IMR-90 (cell line): ENCODE data around the gene MYCBPAP. TPM values are rescaled to one million over a fixed set of nuclear protein-coding genes. Genes with fewer than 3 reads are reported as not detected.

Experiments used
- ATAC-seq: fragments of 200-7000 bp; cut with Tn5 transposase; 2 replicates; pipeline ENCODE4 v1.9.1; 2020; ENCODE audit warnings: low read depth, mild to moderate bottlenecking, moderate library complexity
- BruUV-seq: library from RNA; stranded (reverse); fragments of 400-500 nt; replicated peaks from 2 replicates; lab custom pipeline; 2021; lab: Mats Ljungman, UMichigan
- CTCF ChIA-PET: fragments of 300-600 bp; formaldehyde crosslinking; extraction: SDS; loops from one replicate; lab custom pipeline; 2021; ENCODE audit warnings: antibody characterized with exemption; lab: Yijun Ruan, JAX
- POLR2A ChIA-PET: fragments of 300-600 bp; sonication (Branson Sonifier 250); formaldehyde crosslinking; loops from one replicate; lab custom pipeline; 2022; ENCODE audit warnings: antibody characterized with exemption; ENCODE audit not compliant: unreplicated experiment; lab: Charles Lee
- DNase-seq: peaks from one replicate; pipeline ENCODE4 v3.0.0; 2013
- H2AFZ ChIP-seq: replicated peaks from 2 replicates; pipeline ENCODE3; 2013; ENCODE audit warnings: low read length, mild to moderate bottlenecking; ENCODE audit not compliant: poor library complexity
- H2AK5ac ChIP-seq: 2 replicates; pipeline ENCODE4 v1.6.1; 2013; ENCODE audit warnings: low read depth, low read length, inconsistent platforms
- H2AK9ac ChIP-seq: replicated peaks from 2 replicates; pipeline ENCODE3; 2013; ENCODE audit warnings: mild to moderate bottlenecking, low read depth, low read length, moderate library complexity; ENCODE audit not compliant: poor library complexity
- H2BK120ac ChIP-seq: 2 replicates; pipeline ENCODE4 v1.6.1; 2013; ENCODE audit warnings: low read depth, low read length, inconsistent platforms
- H2BK15ac ChIP-seq: 3 replicates; pipeline ENCODE4 v1.6.1; 2013; ENCODE audit warnings: low read depth, low read length, inconsistent platforms
- H2BK20ac ChIP-seq: 2 replicates; pipeline ENCODE4 v1.6.1; 2013; ENCODE audit warnings: low read depth, mild to moderate bottlenecking, inconsistent platforms, low read length, moderate library complexity
- H2BK5ac ChIP-seq: 2 replicates; pipeline ENCODE4 v1.6.1; 2013; ENCODE audit warnings: mild to moderate bottlenecking, low read depth, low read length, inconsistent platforms; ENCODE audit not compliant: poor library complexity, severe bottlenecking
- H3K14ac ChIP-seq: replicated peaks from 2 replicates; pipeline ENCODE4 v1.6.1; 2013; ENCODE audit warnings: low read depth, low read length, inconsistent platforms
- H3K18ac ChIP-seq: 2 replicates; pipeline ENCODE4 v1.6.1; 2013; ENCODE audit warnings: low read depth, low read length, control low read depth
- H3K23ac ChIP-seq: 2 replicates; pipeline ENCODE4 v1.6.1; 2013; ENCODE audit warnings: low read depth, low read length, inconsistent platforms
- H3K27ac ChIP-seq: 2 replicates; pipeline ENCODE4 v1.5.1; 2013; ENCODE audit warnings: mild to moderate bottlenecking, control low read depth, low read length; ENCODE audit not compliant: insufficient read depth
- H3K27me3 ChIP-seq: 2 replicates; pipeline ENCODE4 v1.6.1; 2013; ENCODE audit warnings: low read length; ENCODE audit not compliant: control insufficient read depth, insufficient read depth
- H3K36me3 ChIP-seq: 2 replicates; pipeline ENCODE4 v1.6.1; 2013; ENCODE audit warnings: low read length, mixed read lengths; ENCODE audit not compliant: control insufficient read depth, insufficient read depth
- H3K4ac ChIP-seq: 2 replicates; pipeline ENCODE4 v1.6.1; 2013; ENCODE audit warnings: low read depth, low read length, inconsistent platforms
- H3K4me1 ChIP-seq: 2 replicates; pipeline ENCODE4 v1.6.1; 2013; ENCODE audit warnings: low read length, mixed read lengths; ENCODE audit not compliant: control insufficient read depth, insufficient read depth
- H3K4me2 ChIP-seq: 2 replicates; pipeline ENCODE4 v1.6.1; 2013; ENCODE audit warnings: low read depth, mild to moderate bottlenecking, control low read depth, low read length, moderate library complexity
- H3K4me3 ChIP-seq: 2 replicates; pipeline ENCODE4 v1.5.1; 2013; ENCODE audit warnings: low read depth, mild to moderate bottlenecking, control low read depth, low read length, moderate library complexity; ENCODE audit not compliant: insufficient read depth
- H3K56ac ChIP-seq: 2 replicates; pipeline ENCODE4 v1.6.1; 2013; ENCODE audit warnings: low read length, inconsistent platforms; ENCODE audit not compliant: insufficient read depth; ENCODE audit errors: extremely low read depth
- H3K79me1 ChIP-seq, 2 experiments: 2 replicates each; pipeline ENCODE4 v1.6.1; 2013; ENCODE audit warnings: low read length in 2 of 2, inconsistent platforms in 1 of 2, low read depth in 1 of 2
- H3K9ac ChIP-seq: 2 replicates; pipeline ENCODE4 v1.6.1; 2013; ENCODE audit warnings: low read depth, low read length, control low read depth
- H3K9me1 ChIP-seq: 2 replicates; pipeline ENCODE4 v1.6.1; 2013; ENCODE audit warnings: low read length, inconsistent platforms; ENCODE audit not compliant: insufficient read depth
- H3K9me3 ChIP-seq: 2 replicates; pipeline ENCODE4 v1.6.1; 2013; ENCODE audit warnings: low read length; ENCODE audit not compliant: control insufficient read depth, insufficient read depth
- H4K20me1 ChIP-seq: 2 replicates; pipeline ENCODE4 v1.6.1; 2013; ENCODE audit warnings: low read length, inconsistent platforms; ENCODE audit not compliant: insufficient read depth
- H4K5ac ChIP-seq: 2 replicates; pipeline ENCODE4 v1.6.1; 2013; ENCODE audit warnings: mild to moderate bottlenecking, low read depth, low read length, control low read depth
- H4K8ac ChIP-seq, 2 experiments: 2 replicates each; pipeline ENCODE4 v1.6.1; 2013; ENCODE audit warnings: low read depth in 2 of 2, low read length in 2 of 2, control low read depth in 1 of 2, inconsistent platforms in 1 of 2
- H4K91ac ChIP-seq: 2 replicates; pipeline ENCODE4 v1.6.1; 2013; ENCODE audit warnings: low read depth, low read length, inconsistent platforms; ENCODE audit not compliant: insufficient read depth
- BHLHE40 ChIP-seq: fragments of 150-350 bp; IDR thresholded peaks from 2 replicates; pipeline ENCODE4 v1.6.1; 2016; ENCODE audit warnings: mild to moderate bottlenecking, low read depth, low read length
- CEBPB ChIP-seq: IDR thresholded peaks from 2 replicates; pipeline ENCODE4 v1.6.1; 2012; ENCODE audit warnings: low read depth, low read length, improper control_type of control experiment
- CHD1 ChIP-seq: IDR thresholded peaks from 2 replicates; pipeline ENCODE4 v1.6.1; 2012; ENCODE audit warnings: low read depth, low read length, improper control_type of control experiment
- FOS ChIP-seq: fragments of 150-350 bp; IDR thresholded peaks from 2 replicates; pipeline ENCODE4 v1.6.1; 2016; ENCODE audit warnings: low read depth, low read length
- MAFK ChIP-seq: IDR thresholded peaks from 2 replicates; pipeline ENCODE4 v1.6.1; 2012; ENCODE audit warnings: low read depth, low read length, improper control_type of control experiment
- MAZ ChIP-seq: IDR thresholded peaks from 2 replicates; pipeline ENCODE4 v1.6.1; 2012; ENCODE audit warnings: low read depth, mild to moderate bottlenecking, low read length, improper control_type of control experiment, moderate library complexity, borderline replicate concordance
- MXI1 ChIP-seq: IDR thresholded peaks from 2 replicates; pipeline ENCODE4 v1.6.1; 2012; ENCODE audit warnings: low read depth, mild to moderate bottlenecking, low read length, moderate library complexity, borderline replicate concordance
- NFE2L2 ChIP-seq: fragments of 150-350 bp; IDR thresholded peaks from 2 replicates; pipeline ENCODE4 v1.6.1; 2016; ENCODE audit warnings: low read depth, mild to moderate bottlenecking, low read length
- POLR2A ChIP-seq: IDR thresholded peaks from 2 replicates; pipeline ENCODE4 v1.6.1; 2012; ENCODE audit warnings: mild to moderate bottlenecking, low read depth, low read length
- RAD21 ChIP-seq: IDR thresholded peaks from 2 replicates; pipeline ENCODE4 v1.6.1; 2012; ENCODE audit warnings: low read length, improper control_type of control experiment
- RCOR1 ChIP-seq: IDR thresholded peaks from 2 replicates; pipeline ENCODE4 v1.6.1; 2012; ENCODE audit warnings: mild to moderate bottlenecking, low read length, improper control_type of control experiment; ENCODE audit not compliant: insufficient replicate concordance
- RFX5 ChIP-seq: IDR thresholded peaks from 2 replicates; pipeline ENCODE4 v1.8.0; 2012; ENCODE audit warnings: low read depth, mild to moderate bottlenecking, low read length, moderate library complexity
- SMC3 ChIP-seq: fragments of 150-350 bp; IDR thresholded peaks from 2 replicates; pipeline ENCODE4 v1.6.1; 2016; ENCODE audit warnings: low read depth, mild to moderate bottlenecking, antibody characterized with exemption, low read length, moderate library complexity
- WGBS, 2 experiments: methylation state at CpG; one replicate each; pipeline versions ENCODE4 v1.1.5 to v1.1.7; 2013; ENCODE audit warnings: missing lambda C conversion rate in 2 of 2; ENCODE audit not compliant: insufficient read length in 1 of 2; ENCODE audit errors: extremely low coverage in 2 of 2; 5-methylcytosine and 5-hydroxymethylcytosine counted together
- dilution Hi-C: fragments of 300-500 bp; cut with HindIII; formaldehyde crosslinking; loops from one replicate; pipeline ENCODE4 v1.14.3; 2018; ENCODE audit warnings: low sequenced_read_pairs; ENCODE audit not compliant: unreplicated experiment
- in situ Hi-C: fragments of 300-500 bp; cut with MboI; formaldehyde crosslinking; loops from 3 replicates; pipeline ENCODE4 v1.14.3; 2019; ENCODE audit warnings: low sequenced_read_pairs, inconsistent platforms, mixed read lengths
- intact Hi-C: fragments of 100-400 bp; cut with micrococcal nuclease; formaldehyde crosslinking; loops from 2 replicates; pipeline ENCODE4 v1.10.0; 2022
- polyA plus RNA-seq, 3 experiments: library from polyadenylated mRNA; depleted of rRNA; stranded (reverse); fragments of >200 nt; gene quantifications; 2 replicates each; pipeline ENCODE4 v1.2.3, GENCODE V29; 2012; ENCODE audit warnings: low replicate concordance in 1 of 3
- total RNA-seq: library from RNA; depleted of rRNA; stranded (reverse); fragments of >200 nt; gene quantifications from 2 replicates; pipeline ENCODE4 v1.2.3, GENCODE V29; 2012
- TF ChIP-seq, protein P1 (sequence below): conservative IDR thresholded peaks from 2 replicates; pipeline ENCODE4 v1.5.1; 2012; ENCODE audit warnings: mild to moderate bottlenecking, low read depth, low read length, improper control_type of control experiment
- TF ChIP-seq, protein P2 (sequence below): fragments of 150-350 bp; IDR thresholded peaks from 2 replicates; pipeline ENCODE4 v1.6.1; 2017; ENCODE audit warnings: mild to moderate bottlenecking, antibody characterized with exemption, low read length, low read depth
- TF ChIP-seq, protein P3 (sequence below): fragments of 150-350 bp; IDR thresholded peaks from 2 replicates; pipeline ENCODE4 v1.6.1; 2016; ENCODE audit warnings: low read depth, mild to moderate bottlenecking, low read length, moderate library complexity, borderline replicate concordance

The MYCBPAP gene
- total and polyA plus RNA-seq, 2 of the 4 experiments (the other 2 are of a cell fraction) = 0.17 to 0.18 TPM

DNA sequence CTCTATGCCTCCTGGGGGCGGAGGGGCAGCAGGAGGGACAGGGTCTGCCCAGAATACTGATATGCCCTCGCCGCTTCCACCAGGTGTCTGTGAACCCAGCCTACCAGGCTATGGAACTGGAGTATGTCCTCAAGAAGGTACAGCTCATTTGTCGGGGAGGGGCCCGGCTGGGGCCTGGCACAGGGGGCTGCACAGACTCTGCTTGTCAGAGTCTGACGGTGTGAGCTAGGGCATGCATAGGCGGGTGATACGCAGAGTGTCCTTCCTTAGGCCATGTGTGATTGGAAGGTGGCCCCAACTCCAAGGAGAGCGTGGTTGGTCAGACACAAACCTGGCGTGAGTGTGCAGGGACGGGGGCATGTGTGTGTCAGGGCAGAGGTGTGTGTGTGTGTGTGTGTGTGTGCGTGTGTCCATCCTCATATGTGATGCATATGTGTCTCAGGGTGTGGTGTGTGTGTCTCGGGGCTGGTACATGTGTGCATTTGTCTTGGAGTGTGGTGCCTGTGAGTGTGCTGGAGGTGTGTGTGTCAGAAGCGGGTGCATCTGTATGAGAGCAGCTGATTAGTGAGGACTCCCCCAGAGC is 46.6 kb upstream of the MYCBPAP start:
- ATAC-seq (no peak), DNase-seq (no peak)
- H3K4ac ChIP-seq = no peak overlapping the region
- WGBS, 2 experiments = 89% methylated on average over 9 of the region's 14 CpGs; no CpG with 5 or more reads in 1 of the 2 experiments
- H3K9me1 ChIP-seq = 0 out of 2 replicates have a peak, but pooled peaks cover 6% of the 10 kb centered on the region
- dilution Hi-C loops = no loop called here
- H3K4me3 ChIP-seq = no peak overlapping the region
- H3K9me3 ChIP-seq = no peaks in the 10 kb centered on the region
- H4K20me1 ChIP-seq = peaks cover 4% of the 10 kb centered on the region; the same call in 1 of the 2 replicates
- TF ChIP-seq, protein P1, sequence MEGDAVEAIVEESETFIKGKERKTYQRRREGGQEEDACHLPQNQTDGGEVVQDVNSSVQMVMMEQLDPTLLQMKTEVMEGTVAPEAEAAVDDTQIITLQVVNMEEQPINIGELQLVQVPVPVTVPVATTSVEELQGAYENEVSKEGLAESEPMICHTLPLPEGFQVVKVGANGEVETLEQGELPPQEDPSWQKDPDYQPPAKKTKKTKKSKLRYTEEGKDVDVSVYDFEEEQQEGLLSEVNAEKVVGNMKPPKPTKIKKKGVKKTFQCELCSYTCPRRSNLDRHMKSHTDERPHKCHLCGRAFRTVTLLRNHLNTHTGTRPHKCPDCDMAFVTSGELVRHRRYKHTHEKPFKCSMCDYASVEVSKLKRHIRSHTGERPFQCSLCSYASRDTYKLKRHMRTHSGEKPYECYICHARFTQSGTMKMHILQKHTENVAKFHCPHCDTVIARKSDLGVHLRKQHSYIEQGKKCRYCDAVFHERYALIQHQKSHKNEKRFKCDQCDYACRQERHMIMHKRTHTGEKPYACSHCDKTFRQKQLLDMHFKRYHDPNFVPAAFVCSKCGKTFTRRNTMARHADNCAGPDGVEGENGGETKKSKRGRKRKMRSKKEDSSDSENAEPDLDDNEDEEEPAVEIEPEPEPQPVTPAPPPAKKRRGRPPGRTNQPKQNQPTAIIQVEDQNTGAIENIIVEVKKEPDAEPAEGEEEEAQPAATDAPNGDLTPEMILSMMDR = no peak
- TF ChIP-seq RCOR1 (no peak), SMC3 (no peak), CEBPB (no peak), MAFK (no peak), MXI1 (no peak), RFX5 (no peak), NFE2L2 (no peak), CHD1 (no peak), RAD21 (no peak), POLR2A (no peak), BHLHE40 (no peak), MAZ (no peak), FOS (no peak)
- TF ChIP-seq, protein P2, sequence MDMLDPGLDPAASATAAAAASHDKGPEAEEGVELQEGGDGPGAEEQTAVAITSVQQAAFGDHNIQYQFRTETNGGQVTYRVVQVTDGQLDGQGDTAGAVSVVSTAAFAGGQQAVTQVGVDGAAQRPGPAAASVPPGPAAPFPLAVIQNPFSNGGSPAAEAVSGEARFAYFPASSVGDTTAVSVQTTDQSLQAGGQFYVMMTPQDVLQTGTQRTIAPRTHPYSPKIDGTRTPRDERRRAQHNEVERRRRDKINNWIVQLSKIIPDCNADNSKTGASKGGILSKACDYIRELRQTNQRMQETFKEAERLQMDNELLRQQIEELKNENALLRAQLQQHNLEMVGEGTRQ = no peak
- TF ChIP-seq, protein P3, sequence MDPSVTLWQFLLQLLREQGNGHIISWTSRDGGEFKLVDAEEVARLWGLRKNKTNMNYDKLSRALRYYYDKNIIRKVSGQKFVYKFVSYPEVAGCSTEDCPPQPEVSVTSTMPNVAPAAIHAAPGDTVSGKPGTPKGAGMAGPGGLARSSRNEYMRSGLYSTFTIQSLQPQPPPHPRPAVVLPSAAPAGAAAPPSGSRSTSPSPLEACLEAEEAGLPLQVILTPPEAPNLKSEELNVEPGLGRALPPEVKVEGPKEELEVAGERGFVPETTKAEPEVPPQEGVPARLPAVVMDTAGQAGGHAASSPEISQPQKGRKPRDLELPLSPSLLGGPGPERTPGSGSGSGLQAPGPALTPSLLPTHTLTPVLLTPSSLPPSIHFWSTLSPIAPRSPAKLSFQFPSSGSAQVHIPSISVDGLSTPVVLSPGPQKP = no peak
- H3K56ac ChIP-seq = no peak overlapping the region
- intact Hi-C loops = no loop called here
- H2AK9ac ChIP-seq = no peak overlapping the region
- BruUV-seq = no TSS peak
- no peak overlapping the region for H4K91ac ChIP-seq
- H3K4me2 ChIP-seq = no peak overlapping the region
- no peaks in the 10 kb centered on the region for H3K27me3 ChIP-seq
- H2AFZ ChIP-seq = peak overlapping the region; percentile 49
- H2BK20ac ChIP-seq = no peak overlapping the region
- no peak overlapping the region for H2BK5ac ChIP-seq
- H4K8ac ChIP-seq = no peak overlapping the region
- no peak overlapping the region for H3K18ac ChIP-seq
- H2AK5ac ChIP-seq = no peak overlapping the region
- H3K36me3 ChIP-seq = peaks cover 1% of the 10 kb centered on the region; the same call in 1 of the 2 replicates
- no peak overlapping the region for H2BK120ac ChIP-seq
- H3K23ac ChIP-seq = no peak overlapping the region
- no peak overlapping the region for H2BK15ac ChIP-seq
- CTCF ChIA-PET = no interaction called here
- H3K14ac ChIP-seq = no peak overlapping the region
- in situ Hi-C loops = no loop called here
- no peak overlapping the region for H3K9ac ChIP-seq
- no peaks in the 10 kb centered on the region for H3K79me1 ChIP-seq
- POLR2A ChIA-PET = no interaction called here
- no peaks in the 10 kb centered on the region for H3K4me1 ChIP-seq
- H4K5ac ChIP-seq = no peak overlapping the region
- no peak overlapping the region for H3K27ac ChIP-seq
